HCT116 (cell line): ENCODE measurements around the gene MAFG.

Experiments
- ATF3 ChIP-seq: IDR thresholded peaks from 2 replicates; pipeline ENCODE4 v1.6.1; 2012
- CEBPB ChIP-seq: IDR thresholded peaks from 2 replicates; pipeline ENCODE4 v1.6.1; 2012; ENCODE audit warnings: low read depth
- EGR1 ChIP-seq: IDR thresholded peaks from 2 replicates; pipeline ENCODE4 v1.6.1; 2012; ENCODE audit warnings: low read depth
- JUND ChIP-seq: IDR thresholded peaks from 2 replicates; pipeline ENCODE4 v1.6.1; 2012
- POLR2AphosphoS5 ChIP-seq: IDR thresholded peaks from 2 replicates; pipeline ENCODE4 v1.6.1; 2011; ENCODE audit warnings: mild to moderate bottlenecking, low read depth, low read length, moderate library complexity
- REST ChIP-seq: IDR thresholded peaks from 2 replicates; pipeline ENCODE4 v1.6.1; 2012; ENCODE audit warnings: low read depth
- TF ChIP-seq, protein P1 (sequence below), 3 experiments: fragments of 200-600 bp in 1 of 3; sonication (generic) in 1 of 3; IDR thresholded peaks in 2 of 3; conservative IDR thresholded peaks in 1 of 3; 2 replicates each; pipeline ENCODE4 v1.5.1; 2012 to 2017; ENCODE audit warnings: low read depth in 2 of 3, low read length in 2 of 3, antibody characterized with exemption in 1 of 3, borderline replicate concordance in 1 of 3, control low read depth in 1 of 3, mild to moderate bottlenecking in 1 of 3, mixed read lengths in 1 of 3, mixed run types in 1 of 3, moderate library complexity in 1 of 3; ENCODE audit not compliant: insufficient read depth in 1 of 3

DNA sequence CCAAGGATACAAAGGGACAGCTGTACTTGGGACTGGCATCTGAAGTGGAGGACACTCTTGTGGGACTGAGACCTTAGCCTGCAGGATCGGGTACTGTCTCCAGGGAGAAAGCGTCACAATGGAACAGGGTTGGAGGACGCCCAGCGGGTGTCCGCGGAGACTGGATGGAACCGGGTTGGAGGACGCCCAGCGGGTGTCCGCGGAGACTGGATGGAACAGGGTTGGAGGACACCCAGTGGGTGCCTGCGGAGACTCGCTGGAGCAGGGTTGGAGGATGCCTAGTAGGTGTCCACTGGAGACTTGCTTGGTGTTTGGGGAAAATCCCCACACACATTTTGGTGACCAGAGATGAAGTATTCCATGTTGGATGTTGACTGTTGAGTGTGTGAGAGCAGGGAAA is 19.7 kb upstream of the MAFG start, which contains the start of gene MYADML2:
- TF ChIP-seq CEBPB (no peak), ATF3 (no peak), POLR2AphosphoS5 (no peak), JUND (no peak), EGR1 (no peak), REST (no peak)
- TF ChIP-seq, protein P1, sequence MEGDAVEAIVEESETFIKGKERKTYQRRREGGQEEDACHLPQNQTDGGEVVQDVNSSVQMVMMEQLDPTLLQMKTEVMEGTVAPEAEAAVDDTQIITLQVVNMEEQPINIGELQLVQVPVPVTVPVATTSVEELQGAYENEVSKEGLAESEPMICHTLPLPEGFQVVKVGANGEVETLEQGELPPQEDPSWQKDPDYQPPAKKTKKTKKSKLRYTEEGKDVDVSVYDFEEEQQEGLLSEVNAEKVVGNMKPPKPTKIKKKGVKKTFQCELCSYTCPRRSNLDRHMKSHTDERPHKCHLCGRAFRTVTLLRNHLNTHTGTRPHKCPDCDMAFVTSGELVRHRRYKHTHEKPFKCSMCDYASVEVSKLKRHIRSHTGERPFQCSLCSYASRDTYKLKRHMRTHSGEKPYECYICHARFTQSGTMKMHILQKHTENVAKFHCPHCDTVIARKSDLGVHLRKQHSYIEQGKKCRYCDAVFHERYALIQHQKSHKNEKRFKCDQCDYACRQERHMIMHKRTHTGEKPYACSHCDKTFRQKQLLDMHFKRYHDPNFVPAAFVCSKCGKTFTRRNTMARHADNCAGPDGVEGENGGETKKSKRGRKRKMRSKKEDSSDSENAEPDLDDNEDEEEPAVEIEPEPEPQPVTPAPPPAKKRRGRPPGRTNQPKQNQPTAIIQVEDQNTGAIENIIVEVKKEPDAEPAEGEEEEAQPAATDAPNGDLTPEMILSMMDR (IDR thresholded peaks at IDR 0.05 in 2 of 3, conservative IDR thresholded peaks at IDR 0.05 in 1 of 3; ENCODE audit: borderline replicate concordance in 1 of 3, insufficient read depth in 1 of 3, low read depth in 2 of 3, low read length in 2 of 3) = no peak
